ENCODE measurements around the gene COPB2.
"Not testable (repeated sequence)": the region's sequence is repeated elsewhere in the genome, so short reads cannot be mapped to it uniquely, and the experiment has no call there.

The COPB2 gene

DNA sequence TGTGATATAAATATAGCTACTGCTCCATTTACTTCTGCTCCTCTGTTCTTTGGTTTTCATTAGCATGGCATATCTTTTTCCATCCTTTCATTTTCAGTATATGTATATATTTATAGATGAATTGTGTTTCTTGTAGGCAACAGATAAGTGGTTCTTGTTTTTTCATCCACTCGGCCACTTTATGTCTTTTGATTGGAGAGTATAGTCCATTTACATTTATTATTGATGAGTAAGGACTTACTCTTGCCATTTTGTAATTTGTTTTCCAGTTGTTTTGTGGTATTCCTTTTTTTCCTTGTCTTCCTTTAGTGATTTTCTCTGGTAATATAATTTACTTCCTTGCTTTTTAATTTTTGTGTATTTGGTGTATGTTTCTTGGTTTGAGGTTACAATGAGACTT lies 26.8 kb upstream of the COPB2 start:
- POLR2A ChIA-PET = no interaction called here
- no peak overlapping the region for H3K4me3 ChIP-seq (ENCODE audit: low read depth, low read length)
- DNase-seq (ENCODE audit: low read depth, low spot score) = no peak
- CTCF ChIA-PET = interaction anchor here (0.8 to 1.3 kb wide), 3 partner anchors 9 to 12 kb away, joined by 3 read pairs; no protein-coding TSS in a partner anchor
- TF ChIP-seq CTCF (IDR thresholded peaks at IDR 0.05; ENCODE audit: insufficient read depth, low read length, missing control alignments) = no peak

DNA sequence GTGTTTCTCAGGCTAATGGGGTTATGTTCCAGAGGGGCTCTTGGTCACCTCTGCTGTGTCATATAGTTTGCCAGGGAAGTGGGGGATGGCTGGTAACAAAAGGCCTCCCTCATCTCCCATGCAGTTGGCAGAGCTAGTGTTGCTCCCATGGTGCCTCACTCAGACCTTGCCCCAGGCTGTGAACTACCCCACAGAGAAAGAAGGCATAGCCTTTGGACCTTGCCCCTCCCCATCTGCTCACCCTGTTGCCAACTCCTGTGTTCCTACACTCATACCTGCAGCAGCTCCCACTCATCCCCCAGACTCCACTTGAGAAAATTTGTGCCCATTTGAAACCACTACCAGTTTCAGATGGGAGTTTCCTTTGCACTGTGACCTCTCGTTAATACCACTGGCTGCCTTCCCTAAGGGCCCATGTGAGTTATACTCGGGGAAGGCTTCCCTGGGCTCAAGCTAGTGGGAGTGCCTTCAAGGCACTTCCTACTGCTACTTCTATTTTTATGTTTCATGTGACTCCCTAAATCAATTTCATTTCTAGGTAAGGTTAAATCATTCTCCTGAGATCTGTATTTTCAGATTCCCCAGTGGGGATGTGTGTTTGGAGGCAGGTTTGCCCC lies 25.3 kb upstream of the COPB2 start:
- TF ChIP-seq CTCF (IDR thresholded peaks at IDR 0.05; ENCODE audit: insufficient read depth, low read length, missing control alignments) = no peak
- ChIA-PET CTCF (no interaction called here), POLR2A (no interaction called here)
- H3K4me3 ChIP-seq (ENCODE audit: low read depth, low read length) = no peak overlapping the region
- no peak for DNase-seq (ENCODE audit: low read depth, low spot score)

DNA sequence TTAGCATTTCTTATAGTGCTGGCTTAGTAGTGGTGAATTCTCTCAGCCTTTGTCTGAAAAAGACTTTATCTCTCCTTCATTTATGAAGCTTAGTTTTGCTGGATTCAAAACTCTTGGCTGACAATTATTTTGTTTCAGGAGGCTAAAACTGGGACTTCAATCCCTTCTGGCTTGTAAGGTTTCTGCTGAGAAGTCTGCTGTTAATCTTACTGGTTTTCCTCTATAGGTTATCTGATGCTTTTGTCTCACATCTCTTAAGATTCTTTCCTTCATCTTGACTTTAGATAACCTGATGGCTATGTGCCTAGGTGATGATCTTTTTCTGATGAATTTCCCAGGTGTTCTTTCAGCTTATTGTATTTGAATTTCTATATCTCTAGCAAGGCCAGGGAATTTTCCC lies 23.4 kb upstream of the COPB2 start:
- H3K4me3 ChIP-seq (ENCODE audit: low read depth, low read length); POLR2A ChIA-PET; DNase-seq (ENCODE audit: low read depth, low spot score); CTCF ChIA-PET: not testable (repeated sequence)

DNA sequence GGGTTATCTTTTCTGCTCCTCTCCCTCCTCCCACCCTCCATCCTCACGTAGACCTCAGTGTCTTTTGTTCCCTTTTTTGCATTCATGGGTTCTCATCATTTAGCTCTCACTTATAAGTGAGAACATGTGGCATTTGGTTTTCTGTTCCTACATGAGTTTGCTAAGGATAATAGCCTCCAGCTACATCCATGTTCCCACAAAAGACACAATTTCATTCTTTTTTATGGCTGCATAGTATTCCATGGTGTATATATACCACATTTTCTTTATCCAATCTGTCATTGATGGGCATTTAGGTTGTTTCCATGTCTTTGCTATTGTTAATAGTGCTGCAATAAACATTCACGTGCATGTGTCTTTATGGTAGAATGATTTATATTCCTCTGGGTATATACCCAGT lies 11.7 kb upstream of the COPB2 start:
- POLR2A ChIA-PET; DNase-seq (ENCODE audit: low read depth, low spot score); CTCF ChIA-PET; H3K4me3 ChIP-seq (ENCODE audit: low read depth, low read length): not testable (repeated sequence)

- CTCF ChIA-PET = no interaction called here
- no peak overlapping the region for H3K4me3 ChIP-seq (ENCODE audit: low read depth, low read length)
- no peak for TF ChIP-seq CTCF (IDR thresholded peaks at IDR 0.05; ENCODE audit: insufficient read depth, low read length, missing control alignments)
- POLR2A ChIA-PET = no interaction called here
- DNase-seq (ENCODE audit: low read depth, low spot score) = no peak
These were observed 7.3 kb upstream of the COPB2 start for GRCh38 chr3:139396707-139397106.

DNA sequence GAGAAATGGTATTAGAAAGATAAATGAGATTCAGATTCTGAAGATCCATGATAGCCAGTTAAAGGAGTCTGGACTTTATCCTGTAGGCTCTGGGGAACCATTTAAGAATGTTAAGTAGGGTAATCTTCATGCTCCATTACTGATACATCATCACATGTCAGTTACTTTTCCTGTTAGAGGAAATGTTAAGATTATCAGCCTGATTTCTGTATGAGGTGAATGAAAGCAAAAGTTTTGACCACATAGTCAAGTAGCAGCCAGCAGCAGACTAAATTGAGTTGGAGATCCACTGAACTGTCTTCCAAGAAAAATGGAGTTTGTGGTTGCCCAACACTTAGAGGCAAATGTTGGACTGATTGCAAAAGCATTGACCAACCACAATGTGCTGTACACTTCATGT lies 4.7 kb upstream of the COPB2 start:
- no peak for DNase-seq (ENCODE audit: low read depth, low spot score)

More for the DNA sequence above, 4.7 kb upstream of the COPB2 start:
- no peak overlapping the region for H3K4me3 ChIP-seq (ENCODE audit: low read depth, low read length)
- CTCF ChIA-PET = no interaction called here
- POLR2A ChIA-PET = no interaction called here
- TF ChIP-seq CTCF (IDR thresholded peaks at IDR 0.05; ENCODE audit: insufficient read depth, low read length, missing control alignments) = no peak
